Activated CD8-positive, alpha-beta memory T cell treated with anti-CD3 and anti-CD28 coated beads for 36 hours (primary cell): Measurements from ENCODE around the gene CORO6. TPM values are rescaled to one million over a fixed set of nuclear protein-coding genes. Genes with fewer than 3 reads are reported as not detected.

Experiments
- CTCF ChIA-PET: fragments of 350-600 bp; sonication (Branson Sonifier 250); formaldehyde crosslinking; loops from one replicate; lab custom pipeline; 2021; ENCODE audit warnings: antibody characterized with exemption; lab: Charles Lee
- POLR2A ChIA-PET: fragments of 350-600 bp; sonication (Branson Sonifier 250); formaldehyde crosslinking; loops from one replicate; lab custom pipeline; 2021; ENCODE audit warnings: antibody characterized with exemption; lab: Charles Lee
- total RNA-seq, 2 experiments: library from RNA; stranded (reverse); gene quantifications; one replicate each; pipeline ENCODE4 v1.2.3, GENCODE V29; 2021

Gene CORO6
- total RNA-seq, 2 experiments from 2014 or later = 5.5 to 6.2 TPM

DNA sequence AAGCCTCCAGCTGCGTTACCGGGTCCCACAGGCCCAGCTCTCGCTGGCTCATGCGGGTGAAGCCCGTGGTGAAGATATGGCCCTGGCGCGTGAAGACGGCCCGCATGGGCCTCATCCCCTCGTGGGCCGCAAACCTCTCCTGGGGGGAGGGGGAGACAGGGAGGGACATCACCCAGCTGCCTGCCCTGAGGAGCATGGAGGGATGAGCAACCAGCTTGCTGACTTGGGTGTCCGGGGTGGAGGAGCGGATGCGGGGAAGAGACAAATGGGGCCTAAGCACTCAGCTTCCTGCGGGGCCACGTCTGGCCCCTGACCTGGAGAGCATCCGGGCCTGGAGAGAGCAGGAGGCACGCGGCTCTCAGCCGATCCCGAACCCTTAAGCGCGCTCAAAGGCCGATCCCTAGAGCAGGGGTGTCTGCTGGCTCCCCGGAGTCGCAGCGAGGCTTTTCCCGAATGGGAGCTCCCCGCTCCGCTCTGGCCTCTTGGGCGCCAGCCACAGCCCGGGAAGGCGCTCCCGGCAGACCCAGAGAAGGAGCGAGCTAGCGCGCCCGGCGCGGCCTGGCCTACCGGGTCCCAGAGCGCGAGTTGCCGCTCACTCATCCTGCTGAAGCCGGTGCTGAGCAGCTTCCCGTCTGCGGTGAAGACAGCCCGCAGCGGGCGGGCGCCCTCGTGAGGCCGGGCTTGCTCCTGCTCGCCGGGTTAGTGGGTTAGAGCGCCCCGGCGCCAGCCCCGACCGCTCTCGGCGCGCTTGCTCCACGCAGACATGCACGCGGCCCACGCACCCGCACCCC lies 5.0 kb downstream of the CORO6 start:
- POLR2A ChIA-PET = interaction anchor here (0.6 to 2.1 kb wide), 10 partner anchors 8 to 312 kb away, joined by 3 to 17 read pairs (median 4); partner anchors contain the start of genes ANKRD13B, SSH2 and TP53I13
- CTCF ChIA-PET = interaction anchor here (0.6 to 6.1 kb wide), 32 partner anchors 9 to 327 kb away, joined by 3 to 97 read pairs (median 4); partner anchors contain the start of genes ABHD15, ANKRD13B, SSH2 and TP53I13

DNA sequence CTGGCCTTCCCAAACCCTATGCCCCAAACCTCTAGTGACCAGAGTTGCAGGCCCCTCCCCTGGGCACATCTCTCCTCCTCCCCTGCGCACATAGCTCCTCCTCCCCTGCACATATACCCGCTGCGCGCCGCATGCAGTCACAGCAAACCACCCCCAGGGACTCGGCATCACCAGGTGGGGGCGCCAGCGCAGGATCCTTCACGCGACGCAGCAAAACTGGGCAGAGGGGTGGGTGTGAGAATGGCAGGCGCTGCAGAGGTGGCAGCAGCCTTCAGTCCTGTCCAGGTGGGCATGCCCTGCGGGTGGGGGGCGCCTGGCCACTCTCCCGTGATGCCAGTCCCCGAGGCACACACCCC lies 5.6 kb downstream of the CORO6 start:
- CTCF ChIA-PET = interaction anchor here (0.6 to 6.1 kb wide), 29 partner anchors 9 to 326 kb away, joined by 3 to 97 read pairs (median 5); partner anchors contain the start of genes ABHD15, ANKRD13B, SSH2 and TP53I13
- POLR2A ChIA-PET = interaction anchor here (0.5 to 2.1 kb wide), 12 partner anchors 9 to 313 kb away, joined by 3 to 17 read pairs (median 4); partner anchors contain the start of genes ABHD15, ANKRD13B, SSH2 and TP53I13

DNA sequence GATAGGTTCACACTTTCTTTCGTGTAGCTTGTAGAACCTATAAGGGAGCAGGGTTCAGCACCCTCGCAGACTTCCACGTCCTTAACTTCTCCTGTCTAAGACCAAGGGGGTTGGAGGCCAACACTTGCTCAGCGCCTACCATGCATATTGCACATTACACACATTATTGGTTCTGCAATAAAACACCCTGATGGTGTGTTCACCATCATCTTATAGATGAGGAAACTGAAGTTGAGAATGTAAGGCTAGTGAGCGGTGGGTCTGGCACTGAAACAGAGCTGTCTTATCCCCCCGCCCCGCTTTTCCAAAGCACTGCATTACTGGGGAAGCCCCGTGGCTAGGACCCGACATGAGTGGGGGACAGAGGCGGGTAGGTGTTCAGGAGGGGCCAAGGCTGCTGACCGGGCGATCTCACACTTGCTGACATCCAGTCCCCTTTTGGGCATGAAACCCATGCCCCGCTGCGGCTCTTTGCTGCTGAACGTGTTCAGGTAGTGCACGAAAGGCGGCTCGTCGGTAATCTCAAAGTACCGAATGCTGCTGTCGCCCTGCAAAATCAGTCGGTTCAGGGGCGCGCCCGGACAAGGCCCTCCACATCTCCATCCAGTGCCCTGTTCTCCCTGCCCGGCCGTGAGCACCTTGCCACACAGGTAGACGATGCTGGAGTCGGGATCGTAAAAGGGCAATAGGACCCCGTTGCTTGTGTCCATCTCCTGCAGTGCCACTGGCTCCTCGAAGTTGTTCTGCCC lies 6.2 kb downstream of the CORO6 start:
- POLR2A ChIA-PET = interaction anchor here (0.5 to 2.1 kb wide), 11 partner anchors 10 to 314 kb away, joined by 3 to 17 read pairs (median 4); partner anchors contain the start of genes ABHD15, ANKRD13B, SSH2 and TP53I13
- CTCF ChIA-PET = interaction anchor here (1.2 to 6.1 kb wide), 24 partner anchors 10 to 326 kb away, joined by 3 to 97 read pairs (median 6); partner anchors contain the start of genes ABHD15, ANKRD13B, SSH2 and TP53I13

DNA sequence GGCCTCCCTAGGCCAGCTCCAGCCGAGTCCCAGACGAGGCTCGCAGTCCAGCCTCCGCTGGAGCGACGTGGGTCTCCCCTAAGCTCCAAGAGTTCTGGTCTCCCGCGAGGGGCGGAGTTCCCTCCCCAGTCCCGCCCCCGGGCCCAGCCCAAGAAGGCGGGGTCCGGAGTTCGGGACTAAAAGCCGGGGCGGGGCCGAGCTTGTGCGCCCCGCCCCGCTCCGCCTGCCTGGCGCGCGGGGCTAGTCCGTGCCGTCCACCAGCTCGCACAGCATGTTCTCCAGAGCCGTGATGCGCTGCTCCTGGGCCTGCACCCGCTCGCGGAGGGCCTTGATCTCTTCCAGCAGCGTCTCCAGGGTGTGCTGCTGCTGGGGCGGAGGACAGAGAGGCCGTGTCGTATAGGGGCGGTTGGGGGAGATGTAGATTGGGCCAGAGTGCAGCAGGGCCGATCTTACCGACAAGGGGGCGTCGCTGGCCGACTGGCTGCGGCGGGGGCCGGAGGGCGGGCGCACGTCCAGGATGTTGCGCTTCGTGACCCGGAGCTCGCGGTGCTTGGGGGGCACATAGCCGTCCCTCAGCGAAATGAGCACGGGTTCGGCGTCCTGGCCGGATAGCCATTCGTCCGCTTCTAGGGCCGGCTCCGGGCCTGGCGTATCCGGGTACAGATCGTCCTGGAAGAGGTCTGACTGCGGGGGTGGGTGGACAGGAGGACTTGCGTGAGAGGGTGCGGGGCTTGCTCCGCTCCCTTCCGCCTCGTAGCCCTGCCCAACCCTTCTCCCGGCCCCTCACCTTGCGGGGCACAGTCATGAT lies 7.0 kb downstream of the CORO6 start:
- POLR2A ChIA-PET = interaction anchor here (0.5 to 2.1 kb wide), 7 partner anchors 23 to 83 kb away, joined by 3 to 11 read pairs (median 4); partner anchors contain the start of genes ABHD15, ANKRD13B and TP53I13
- CTCF ChIA-PET = interaction anchor here (0.9 to 6.1 kb wide), 12 partner anchors 10 to 163 kb away, joined by 3 to 97 read pairs (median 13); partner anchors contain the start of genes ABHD15, ANKRD13B and TP53I13

DNA sequence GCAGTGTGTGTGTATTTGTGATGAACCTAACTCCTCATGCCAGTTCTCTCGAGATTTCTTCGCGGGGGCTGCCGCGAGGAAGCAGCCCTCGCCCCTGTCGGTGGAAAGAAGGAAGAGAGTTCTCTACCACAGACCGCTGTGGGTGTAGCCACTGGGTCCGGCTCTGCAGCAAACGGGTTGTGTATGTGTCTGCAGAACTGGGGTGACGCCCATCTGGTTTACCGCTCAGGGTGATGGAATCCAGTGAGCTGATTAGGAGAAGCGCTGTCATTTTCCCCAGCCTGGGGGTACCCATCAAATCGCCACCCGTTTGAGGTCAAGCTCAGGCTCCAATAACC lies 7.7 kb downstream of the CORO6 start:
- POLR2A ChIA-PET = interaction anchor here (0.5 to 1.0 kb wide), 5 partner anchors 23 to 84 kb away, joined by 3 to 8 read pairs (median 3); partner anchors contain the start of gene ANKRD13B
- CTCF ChIA-PET = interaction anchor here (0.9 to 6.1 kb wide), 10 partner anchors 10 to 164 kb away, joined by 3 to 97 read pairs (median 16); partner anchors contain the start of genes ABHD15, ANKRD13B and TP53I13

DNA sequence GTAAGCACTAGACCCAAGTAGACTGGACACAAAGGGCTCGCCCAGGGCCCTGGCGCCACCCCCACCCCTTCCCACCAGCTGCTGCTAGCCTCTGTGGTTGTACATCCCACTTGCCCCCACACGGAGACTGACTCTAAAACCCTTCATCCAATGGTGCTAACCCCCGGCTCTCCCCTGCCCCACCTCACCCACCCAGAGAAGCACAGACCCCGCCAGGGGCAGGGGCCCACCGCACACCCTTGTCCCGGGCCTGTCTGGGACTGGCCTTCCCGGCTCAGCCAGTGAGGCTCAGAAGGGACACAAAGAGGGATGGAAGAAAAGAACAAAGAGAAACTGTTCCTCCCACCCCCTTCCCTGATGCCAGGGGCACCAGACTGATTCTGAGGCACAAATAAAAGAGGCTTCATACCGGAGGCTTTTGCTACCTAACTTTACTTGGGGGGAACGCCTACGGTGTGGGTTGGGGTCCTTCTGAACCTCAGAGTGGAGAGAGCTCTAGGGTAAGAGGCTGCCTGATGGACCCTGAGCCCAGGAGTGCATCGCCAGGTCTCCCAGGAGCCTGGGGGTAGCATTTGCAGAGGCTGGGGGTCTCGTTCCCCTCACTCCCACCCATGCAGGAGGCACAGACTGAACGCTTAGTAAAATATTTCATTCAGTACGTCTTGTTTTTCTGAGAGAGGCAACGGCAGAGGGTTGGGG lies 8.2 kb downstream of the CORO6 start:
- ChIA-PET CTCF (interaction anchor here (0.6 to 6.1 kb wide), 9 partner anchors 14 to 167 kb away, joined by 3 to 97 read pairs (median 4); partner anchors contain the start of genes ABHD15, ANKRD13B and TP53I13), POLR2A (interaction anchor here (0.7 to 1.0 kb wide), 2 partner anchors 27 to 45 kb away, joined by 3 read pairs; no protein-coding TSS in a partner anchor)

DNA sequence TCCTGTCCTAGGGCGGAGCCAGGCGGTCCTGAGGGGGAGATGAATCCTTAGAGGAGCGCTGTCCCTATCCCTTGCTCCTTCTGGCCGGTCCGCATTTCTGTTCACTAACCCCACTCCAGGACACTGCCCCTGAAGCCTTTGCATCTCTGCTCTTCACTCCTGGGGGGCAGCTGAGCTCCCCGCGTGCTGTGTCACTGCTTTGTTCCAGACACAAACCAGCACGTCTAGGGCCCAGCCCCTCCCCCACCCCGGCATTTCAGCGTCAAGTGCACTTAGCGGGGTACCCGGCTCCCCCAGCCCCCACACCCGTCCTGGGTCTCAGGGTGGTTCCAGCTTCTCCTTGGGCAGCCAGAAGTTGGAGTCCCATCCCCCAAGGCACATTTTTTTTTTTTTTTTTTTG lies 8.9 kb downstream of the CORO6 start:
- ChIA-PET POLR2A (interaction anchor here (0.5 to 1.0 kb wide), 3 partner anchors 20 to 153 kb away, joined by 3 to 5 read pairs (median 3); no protein-coding TSS in a partner anchor), CTCF (interaction anchor here (0.8 to 6.1 kb wide), 7 partner anchors 15 to 146 kb away, joined by 3 to 97 read pairs (median 4); partner anchors contain the start of gene ANKRD13B)

DNA sequence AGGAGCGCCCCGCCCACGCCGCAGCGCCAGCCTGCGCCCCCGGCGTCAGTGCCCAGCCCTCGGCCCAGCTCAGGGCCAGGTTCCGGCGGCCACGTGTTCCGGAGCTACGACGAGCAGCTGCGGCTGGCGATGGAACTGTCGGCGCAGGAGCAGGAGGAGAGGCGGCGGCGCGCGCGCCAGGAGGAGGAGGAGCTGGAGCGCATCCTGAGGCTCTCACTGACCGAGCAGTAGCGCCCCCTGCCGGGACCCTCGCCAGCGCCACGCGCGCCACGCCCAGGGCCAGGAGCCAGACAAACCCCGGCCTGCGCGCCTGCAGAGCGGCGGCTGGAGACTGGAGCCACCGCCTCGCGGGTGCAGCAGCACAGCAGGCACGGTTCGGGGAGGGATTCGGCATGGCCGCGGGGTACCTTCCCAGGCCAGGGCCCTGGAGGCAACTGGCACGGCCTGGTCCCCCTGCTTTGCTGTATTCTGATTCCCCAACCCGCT lies 9.3 kb downstream of the CORO6 start:
- ChIA-PET CTCF (interaction anchor here (0.5 to 6.1 kb wide), 8 partner anchors 16 to 147 kb away, joined by 3 to 97 read pairs (median 4); partner anchors contain the start of gene ANKRD13B), POLR2A (interaction anchor here (0.5 to 1.0 kb wide), 5 partner anchors 20 to 153 kb away, joined by 3 to 7 read pairs (median 3); no protein-coding TSS in a partner anchor)

DNA sequence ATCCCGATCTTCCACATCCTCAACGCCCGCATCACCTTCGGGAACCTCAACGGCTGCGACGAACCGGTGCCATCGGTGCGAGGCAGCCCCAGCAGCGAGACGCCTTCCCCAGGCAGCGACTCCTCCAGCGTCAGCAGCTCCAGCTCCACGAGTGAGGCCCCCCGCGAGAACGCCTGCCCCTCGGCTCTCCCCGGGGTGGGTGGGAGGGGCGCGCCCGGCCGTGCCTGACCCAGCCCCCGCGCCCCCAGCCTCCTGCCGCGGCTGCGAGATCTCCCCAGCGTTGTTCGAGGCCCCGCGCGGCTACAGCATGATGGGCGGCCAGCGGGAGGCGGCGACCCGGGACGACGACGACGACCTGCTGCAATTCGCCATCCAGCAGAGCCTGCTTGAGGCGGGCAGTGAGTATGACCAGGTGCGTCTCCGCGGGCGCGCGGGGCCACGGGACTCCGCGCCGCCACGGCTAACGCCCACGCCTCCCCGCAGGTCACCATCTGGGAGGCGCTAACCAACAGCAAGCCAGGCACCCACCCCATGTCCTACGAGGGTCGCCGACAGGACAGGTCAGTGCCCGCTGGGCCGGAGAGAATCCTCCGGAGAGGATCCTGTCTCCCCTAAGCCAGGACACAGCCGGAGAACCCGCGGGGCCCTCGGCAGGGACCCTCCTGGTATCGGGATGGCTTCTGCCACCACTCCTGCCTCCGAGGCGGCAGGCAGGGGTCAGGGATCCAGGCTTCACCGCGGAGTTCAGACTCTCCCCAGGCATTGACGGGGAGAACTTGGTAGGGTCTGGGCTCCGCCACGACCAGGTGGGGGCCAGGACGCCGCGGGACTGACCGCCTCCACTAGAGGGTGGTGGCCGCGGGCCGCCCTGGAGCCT lies 10.1 kb downstream of the CORO6 start:
- CTCF ChIA-PET = interaction anchor here (0.5 to 6.1 kb wide), 8 partner anchors 16 to 148 kb away, joined by 3 to 97 read pairs (median 4); partner anchors contain the start of gene ANKRD13B
- POLR2A ChIA-PET = interaction anchor here (0.6 to 1.0 kb wide), 4 partner anchors 19 to 100 kb away, joined by 3 to 7 read pairs (median 4); no protein-coding TSS in a partner anchor

DNA sequence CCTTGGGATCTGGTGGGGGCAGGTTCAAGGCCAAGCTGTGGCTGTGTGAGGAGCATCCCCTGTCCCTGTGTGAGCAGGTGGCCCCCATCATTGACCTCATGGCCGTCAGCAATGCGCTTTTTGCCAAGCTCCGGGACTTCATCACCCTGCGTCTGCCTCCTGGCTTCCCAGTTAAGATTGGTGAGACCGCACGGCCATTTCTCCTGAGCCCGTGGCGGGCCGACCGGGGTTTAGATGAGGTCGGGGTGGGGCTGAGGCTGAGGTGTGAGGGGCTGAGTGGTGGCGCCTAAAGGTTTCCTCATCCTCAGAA lies 10.7 kb downstream of the CORO6 start:
- ChIA-PET CTCF (interaction anchor here (0.6 to 0.9 kb wide), 2 partner anchors 20 to 21 kb away, joined by 3 to 5 read pairs; no protein-coding TSS in a partner anchor), POLR2A (interaction anchor here (1.0 kb wide), 1 partner anchor 24 kb away, joined by 3 read pairs; no protein-coding TSS in a partner anchor)

DNA sequence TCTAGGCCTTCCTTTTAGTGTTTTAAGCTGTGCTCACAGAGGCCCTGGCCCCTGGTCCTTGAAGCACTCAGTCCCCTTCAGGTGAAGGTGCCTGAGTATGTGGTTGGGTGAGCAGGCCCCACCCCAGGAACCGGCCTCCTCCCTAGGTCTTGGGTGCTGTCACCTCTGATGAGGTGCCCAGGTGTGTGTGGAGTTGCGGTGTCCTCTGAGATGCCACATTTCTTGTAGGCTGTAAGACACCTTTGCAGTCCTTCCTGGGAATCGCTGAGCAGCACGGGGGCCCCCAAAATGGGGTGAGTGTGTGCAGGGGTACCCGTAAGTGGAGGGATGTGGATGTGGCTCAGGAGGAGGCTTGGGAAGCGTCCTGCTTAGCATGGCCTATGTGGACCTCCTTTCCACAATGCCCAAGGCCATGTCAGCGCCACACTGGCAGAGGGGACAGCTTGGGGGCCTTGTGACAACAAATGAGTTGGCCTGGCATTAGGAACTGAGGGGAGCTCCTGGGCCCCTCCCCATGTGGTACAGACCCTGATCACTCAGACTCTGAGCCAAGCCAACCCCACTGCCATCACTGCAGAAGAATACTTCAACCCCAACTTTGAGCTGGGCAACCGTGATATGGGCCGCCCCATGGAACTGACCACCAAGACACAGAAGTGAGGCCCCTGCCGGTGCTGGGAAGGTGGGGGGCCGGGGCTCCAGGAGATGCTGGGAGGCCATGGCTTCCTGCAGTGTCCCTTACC lies 11.2 kb downstream of the CORO6 start:
- CTCF ChIA-PET = interaction anchor here (0.6 to 0.9 kb wide), 2 partner anchors 20 to 21 kb away, joined by 3 to 5 read pairs; no protein-coding TSS in a partner anchor
- POLR2A ChIA-PET = interaction anchor here (1.0 kb wide), 1 partner anchor 24 kb away, joined by 3 read pairs; no protein-coding TSS in a partner anchor

DNA sequence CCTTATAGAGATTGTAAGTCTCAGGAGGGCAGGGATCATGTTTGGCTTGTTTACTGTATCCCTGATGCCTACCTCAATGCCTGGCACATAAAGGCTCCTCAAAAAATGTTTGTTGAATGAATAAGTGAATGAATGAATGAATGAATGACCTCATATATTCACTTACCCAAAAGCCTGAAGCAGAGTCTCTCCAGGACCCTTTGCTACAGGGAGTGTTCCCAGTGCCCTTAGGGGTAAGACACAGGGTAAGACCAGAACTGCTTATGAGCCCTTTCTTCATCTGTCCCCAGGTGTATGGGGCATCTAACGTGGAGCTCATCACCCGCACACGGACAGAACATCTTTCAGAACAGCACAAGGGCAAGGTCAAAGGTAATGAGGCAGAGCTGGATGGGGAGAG lies 12.3 kb downstream of the CORO6 start:
- POLR2A ChIA-PET = no interaction called here
- CTCF ChIA-PET = interaction anchor here (1.0 kb wide), 1 partner anchor 18 kb away, joined by 6 read pairs; the partner anchor contains the start of gene ANKRD13B

DNA sequence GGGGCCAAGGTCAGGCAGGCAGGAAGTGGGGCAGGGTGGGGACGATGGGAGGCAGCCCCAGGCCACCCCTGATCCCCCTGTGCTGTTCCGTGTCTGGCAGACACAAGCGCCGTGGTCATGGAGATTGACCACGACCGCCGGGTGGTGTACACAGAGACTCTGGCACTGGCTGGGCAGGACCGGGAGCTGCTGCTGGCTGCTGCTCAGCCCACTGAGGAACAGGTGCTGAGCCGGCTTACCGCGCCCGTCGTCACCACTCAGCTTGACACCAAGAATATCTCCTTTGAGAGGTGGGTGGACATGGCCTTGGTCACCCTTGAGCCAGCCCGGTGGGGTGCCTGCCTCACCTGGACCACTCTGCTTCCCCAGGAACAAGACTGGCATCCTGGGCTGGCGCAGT lies 13.7 kb downstream of the CORO6 start:
- ChIA-PET POLR2A (interaction anchor here (0.6 kb wide), 1 partner anchor 17 kb away, joined by 3 read pairs; no protein-coding TSS in a partner anchor), CTCF (interaction anchor here (0.6 to 1.3 kb wide), 3 partner anchors 9 to 170 kb away, joined by 3 to 9 read pairs (median 3); no protein-coding TSS in a partner anchor)

DNA sequence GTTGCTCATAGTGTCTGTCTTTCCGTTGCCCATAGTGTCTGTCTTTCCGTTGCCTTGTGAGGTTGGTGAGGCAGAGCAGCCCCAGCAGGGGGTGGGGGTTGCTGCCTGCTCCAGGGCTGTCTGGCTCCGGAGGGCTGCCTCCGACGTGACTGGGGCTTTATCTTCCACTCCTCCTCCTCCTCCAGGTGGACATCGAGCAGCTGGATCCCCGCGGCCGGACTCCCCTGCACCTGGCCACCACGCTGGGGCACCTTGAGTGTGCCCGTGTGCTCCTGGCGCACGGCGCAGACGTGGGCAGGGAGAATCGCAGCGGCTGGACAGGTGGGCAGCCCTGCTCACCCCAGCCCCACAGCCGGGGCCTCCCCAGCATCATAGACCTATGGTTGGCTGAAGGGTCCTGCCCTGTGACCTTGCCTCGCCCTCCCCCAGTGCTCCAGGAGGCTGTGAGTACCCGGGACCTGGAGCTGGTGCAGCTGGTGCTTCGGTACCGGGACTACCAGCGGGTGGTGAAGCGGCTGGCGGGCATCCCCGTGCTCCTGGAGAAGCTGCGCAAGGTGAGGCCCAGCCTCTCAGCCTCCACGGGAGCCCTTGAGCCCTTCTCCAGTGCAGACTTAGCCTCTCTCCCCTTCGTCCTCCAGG lies 15.0 kb downstream of the CORO6 start:
- ChIA-PET POLR2A (no interaction called here), CTCF (interaction anchor here (1.1 to 1.3 kb wide), 3 partner anchors 10 to 20 kb away, joined by 3 to 9 read pairs (median 3); no protein-coding TSS in a partner anchor)
